Activated CD8-positive, alpha-beta memory T cell treated with anti-CD3 and anti-CD28 coated beads, Interleukin-2, amount 50 U/mL, for 24 hours (primary cell): ENCODE results near the gene CFAP92.

Experiments
- DNase-seq: peaks from one replicate; pipeline ENCODE4 v3.0.0-alpha.2; 2020; ENCODE audit errors: extremely low read depth

CFAP92 gene

GRCh38 chr3:129007792-129008191 is 13.9 kb upstream of the CFAP92 start:
- no peak for DNase-seq

DNA sequence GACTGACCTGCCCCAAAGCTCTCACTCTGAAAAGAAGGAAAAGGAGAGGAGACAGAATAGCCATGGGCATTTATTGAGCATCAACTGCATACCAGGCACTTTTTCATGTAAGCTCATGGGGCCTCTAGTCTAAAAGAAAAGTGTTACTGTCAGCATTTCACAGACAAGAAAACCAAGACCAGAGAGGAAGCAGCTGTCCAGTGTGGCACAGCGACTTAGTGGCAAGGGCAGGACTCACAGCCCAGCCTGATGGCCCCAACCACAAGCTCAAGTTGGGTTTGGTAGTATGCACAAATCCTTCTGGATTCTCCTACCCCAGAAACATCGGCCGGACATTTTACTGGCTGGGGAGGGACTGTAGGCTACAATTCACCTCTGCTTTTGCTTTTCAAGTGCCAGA is 13.0 kb upstream of the CFAP92 start:
- DNase-seq, result no peak

- DNase-seq, result no peak
Observed at GRCh38 chr3:129005526-129006303, 11.8 kb upstream of the CFAP92 start.

- no peak for DNase-seq
Observed at GRCh38 chr3:129004639-129005295, 10.9 kb upstream of the CFAP92 start.

DNA sequence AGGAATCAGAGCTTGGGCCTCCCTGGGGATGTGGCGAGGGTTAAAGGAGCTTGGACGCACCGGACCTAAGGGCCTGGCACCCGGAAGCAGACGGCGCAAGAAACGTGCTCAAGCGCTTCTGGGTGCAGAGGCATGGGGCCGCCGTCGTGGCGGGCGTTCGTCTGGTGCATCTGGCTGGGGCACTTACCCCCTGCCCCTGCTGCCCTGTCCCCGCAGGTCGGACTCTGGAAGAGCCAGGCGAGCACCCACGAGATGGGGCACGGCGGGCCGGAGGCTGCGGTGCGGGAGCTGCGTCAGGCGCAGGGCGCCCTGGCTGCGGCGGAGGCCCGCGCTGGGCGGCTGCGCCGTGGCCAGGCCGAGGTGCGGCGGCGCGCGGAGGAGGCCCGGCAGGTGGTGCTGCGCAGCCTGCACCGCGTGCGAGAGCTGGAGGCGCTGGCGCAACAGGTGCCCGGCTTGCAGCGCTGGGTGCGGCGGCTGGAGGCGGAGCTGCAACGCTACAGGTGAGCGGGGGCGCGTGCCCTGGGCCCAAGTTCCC is 9.8 kb upstream of the CFAP92 start:
- DNase-seq, result no peak

GRCh38 chr3:129002573-129003569 is 9.0 kb upstream of the CFAP92 start:
- no peak for DNase-seq

DNA sequence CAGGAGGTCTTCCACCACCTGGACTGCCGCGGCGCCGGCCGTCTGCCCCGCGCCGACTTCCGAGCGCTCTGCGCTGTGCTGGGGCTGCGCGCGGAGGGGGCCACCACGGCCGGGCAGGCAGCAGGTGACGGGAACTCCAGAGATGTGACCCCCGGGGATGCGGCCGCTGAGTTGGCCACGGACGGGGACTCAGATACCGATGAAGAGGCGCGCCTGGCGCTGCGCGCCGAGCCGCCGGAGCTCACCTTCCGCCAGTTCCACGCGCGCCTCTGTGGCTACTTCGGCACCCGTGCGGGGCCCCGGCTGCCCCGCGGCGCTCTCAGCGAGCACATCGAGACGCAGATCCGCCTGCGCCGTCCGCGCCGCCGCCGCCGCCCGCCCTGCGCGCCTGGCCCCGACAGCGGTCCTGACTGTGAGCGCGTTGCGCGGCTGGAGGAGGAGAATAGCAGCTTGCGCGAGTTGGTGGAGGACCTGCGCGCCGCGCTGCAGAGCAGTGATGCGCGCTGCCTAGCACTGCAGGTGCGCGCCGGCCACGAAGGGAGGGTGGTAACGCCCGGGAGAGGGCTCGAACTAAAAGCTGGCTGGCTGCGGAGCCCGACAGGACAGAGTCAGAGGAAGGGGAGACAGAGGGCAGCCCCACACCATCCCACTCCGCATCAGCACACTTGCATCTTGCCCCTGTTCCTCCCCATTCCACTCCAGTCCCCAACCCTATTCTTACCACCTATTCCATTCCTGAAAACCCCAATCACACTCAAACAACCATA is 8.1 kb upstream of the CFAP92 start:
- DNase-seq, result no peak

- DNase-seq, result no peak
Observed at GRCh38 chr3:129001101-129001805, 7.4 kb upstream of the CFAP92 start, which contains the start of gene EFCC1. TSS of gene EFCC1 (plus strand) at chr3:129001304. CDS start at chr3:129001629, 325 bp downstream.

DNA sequence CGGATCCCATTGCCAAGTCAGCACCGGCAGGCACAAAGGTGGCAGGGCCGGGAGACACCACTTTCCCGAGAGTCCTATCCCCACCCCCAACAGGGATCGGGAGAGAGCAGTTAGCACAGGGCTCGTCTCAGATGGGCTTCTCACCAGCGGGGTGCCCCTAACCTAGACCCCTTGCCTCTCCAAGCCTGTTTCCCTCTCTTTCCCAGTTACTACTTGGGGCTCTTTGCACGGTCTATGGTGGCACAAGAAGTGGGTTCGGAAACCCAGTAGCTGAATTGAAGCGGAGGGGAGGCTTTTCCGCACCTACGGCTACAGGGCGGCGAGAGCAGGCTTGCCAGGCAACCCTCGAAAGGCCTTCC is 6.8 kb upstream of the CFAP92 start:
- no peak for DNase-seq

GRCh38 chr3:128999102-128999501 is 5.2 kb upstream of the CFAP92 start:
- DNase-seq, result no peak

DNA sequence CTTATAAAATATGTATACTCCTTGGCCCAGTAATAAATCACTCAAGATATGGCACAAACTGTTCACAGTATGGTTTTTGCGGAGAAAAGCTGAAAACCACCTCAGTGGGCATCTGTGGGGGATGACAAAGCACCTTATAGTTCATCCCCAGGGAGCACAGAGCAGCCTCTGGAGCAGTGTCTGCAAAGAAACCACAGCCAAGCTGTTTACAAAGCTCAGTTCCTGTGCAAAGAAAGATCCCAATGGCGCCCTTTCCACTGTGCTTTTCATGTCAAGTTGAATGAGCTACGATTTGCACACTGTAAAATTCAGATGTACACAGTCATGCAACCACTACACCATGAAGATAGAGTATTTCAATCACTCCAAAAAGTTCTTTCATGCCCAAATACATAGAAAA is 4.7 kb upstream of the CFAP92 start:
- DNase-seq, result no peak

DNA sequence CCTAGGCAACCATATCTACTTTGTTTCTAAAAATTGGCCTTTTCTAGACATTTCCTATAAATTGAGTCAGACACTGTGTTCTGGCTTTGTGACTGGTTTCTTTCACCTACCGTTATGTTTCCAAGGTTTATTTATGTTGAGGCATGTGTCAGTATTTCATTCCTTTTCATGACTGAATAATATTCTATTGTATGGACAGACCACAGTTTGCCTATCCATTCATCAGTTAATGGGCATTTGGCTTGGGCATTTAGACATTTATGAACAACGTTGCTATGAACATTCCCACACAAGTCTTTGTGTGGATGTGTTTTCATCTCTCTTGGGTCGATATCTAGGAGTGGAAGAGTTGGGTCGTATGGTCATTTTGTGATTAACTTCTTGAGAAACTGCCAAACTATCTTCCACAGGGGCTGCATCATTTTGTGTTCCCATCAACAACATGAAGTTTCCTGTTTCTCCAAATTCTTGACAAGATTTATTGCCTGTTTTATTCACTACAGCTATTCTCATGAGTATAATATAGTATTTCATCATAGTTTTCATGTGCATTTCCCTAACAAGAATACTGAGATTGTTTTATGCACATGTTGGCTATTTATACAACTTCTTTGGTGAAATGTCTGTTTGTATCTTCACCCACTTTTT is 3.7 kb upstream of the CFAP92 start:
- no peak for DNase-seq

DNA sequence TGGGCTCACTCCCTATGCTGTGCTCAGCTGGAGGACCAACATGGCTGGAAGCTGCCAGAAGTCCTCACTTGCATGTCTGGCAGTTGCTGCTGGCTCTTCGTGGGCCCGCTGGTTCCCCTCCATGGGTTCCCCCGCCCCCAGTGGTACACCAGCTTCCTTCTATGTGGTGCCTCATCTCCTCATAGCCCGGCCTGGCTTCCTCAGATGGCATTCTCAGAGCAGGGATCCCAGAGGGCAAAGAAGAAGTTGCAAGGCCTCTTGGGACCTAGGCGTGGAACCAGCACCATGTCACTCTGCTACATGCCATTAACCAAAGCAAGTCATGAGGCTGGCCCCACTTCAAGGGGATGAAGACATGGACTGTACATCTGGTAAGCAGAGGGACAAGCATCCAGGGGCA is 2.9 kb upstream of the CFAP92 start:
- DNase-seq, result no peak

DNA sequence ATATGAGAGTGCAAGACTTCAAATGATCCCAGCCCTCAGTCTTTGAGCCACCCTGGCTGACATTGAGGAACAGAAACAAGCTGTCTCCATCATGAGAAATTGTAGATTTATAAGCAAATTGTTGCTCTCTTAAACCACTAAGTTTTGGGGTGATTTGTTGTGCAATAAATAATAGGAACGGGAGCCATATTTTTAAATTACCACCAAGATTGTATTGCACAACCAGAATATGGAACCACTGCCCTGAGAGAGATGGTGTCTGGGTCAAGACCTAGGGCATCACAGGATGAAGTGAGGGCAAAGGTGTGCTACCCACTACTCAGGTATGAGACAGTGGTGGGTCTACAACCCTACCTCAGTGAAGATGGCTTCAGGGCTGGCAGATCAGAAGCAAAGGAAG is 2.3 kb upstream of the CFAP92 start:
- no peak for DNase-seq

DNA sequence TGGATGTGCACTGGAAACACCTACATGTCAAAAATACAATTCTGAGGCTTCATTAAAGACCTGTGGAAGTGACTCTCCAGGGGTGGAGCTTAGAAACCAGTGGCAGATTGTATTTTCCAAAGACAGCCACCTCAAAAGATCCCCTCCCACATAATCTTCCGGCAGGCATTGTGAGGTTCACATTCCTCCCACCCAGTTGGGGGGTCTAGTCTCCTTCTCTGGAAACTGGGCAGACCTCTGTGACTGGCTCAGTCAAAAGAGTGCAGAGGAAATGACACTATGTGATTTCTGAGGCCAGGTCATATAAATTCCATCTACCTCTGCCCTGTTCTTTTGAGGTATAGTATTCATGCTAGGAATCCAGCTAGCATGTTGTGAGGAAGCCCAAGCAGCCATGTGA is 1.9 kb upstream of the CFAP92 start:
- DNase-seq, result no peak

DNA sequence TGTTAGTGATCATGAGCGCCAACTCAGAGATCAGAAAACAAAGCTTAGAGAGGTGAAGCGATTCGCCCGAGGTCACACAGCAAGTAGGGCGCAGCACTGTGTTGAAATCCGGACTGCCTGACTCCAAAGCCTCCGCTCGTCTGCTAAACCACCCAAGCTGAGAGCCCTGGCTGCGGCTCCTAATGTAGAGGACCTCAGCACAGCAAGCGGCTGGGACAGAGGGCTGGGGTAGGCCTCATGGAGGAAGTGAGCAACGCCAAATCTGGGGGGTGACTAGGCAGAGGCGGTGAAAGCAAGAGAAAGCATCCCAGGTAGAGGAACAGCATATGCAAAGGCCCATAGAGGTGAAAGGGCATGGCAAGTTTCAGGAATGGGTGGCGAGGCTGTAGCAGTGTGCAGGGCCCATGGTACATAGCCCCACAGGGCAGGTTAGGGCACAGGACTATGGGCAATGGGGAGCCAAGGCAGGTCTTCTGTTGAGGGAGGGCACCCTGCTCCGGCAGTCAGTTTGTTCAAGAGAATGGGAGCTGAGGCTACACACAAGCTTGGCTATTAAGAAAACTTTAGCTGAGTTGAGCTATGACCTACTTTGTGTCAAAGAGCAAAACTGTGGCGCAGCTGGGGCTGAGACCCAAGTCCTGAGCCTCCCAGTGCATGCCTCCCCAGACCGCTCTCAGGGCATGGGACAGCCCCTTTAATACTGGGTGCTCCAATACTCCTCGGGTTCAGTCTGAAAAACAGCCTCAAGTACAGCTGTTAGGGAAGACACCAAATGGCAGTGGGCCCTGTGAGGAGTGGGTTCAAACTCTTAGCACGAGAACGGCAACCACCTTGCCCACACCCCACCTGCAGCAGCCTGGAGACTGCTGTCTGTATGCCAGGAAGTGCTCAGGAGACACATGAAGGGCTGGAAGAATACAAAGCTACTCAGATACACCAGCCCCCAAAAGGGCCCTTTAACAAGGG is 988 bp upstream of the CFAP92 start:
- no peak for DNase-seq

- DNase-seq, result no peak
Observed at GRCh38 chr3:128994173-128994512, 267 bp upstream of the CFAP92 start.

- no peak for DNase-seq
Observed at GRCh38 chr3:128992926-128993460, 883 bp downstream of the CFAP92 start.
